BE2C (cell line): ENCODE data around the gene LONRF2.
A peak's percentile ranks its signal among the peaks of the same experiment; 100 is the strongest.

Experiments used
- DNase-seq: peaks from one replicate; pipeline ENCODE4 v3.0.0-alpha.2; 2020
- H3K27me3 ChIP-seq: fragments of 250-450 bp; sonication (Bioruptor Pico); 2 replicates; pipeline ENCODE4 v1.5.1; 2020; ENCODE audit warnings: mild to moderate bottlenecking
- H3K36me3 ChIP-seq: fragments of 250-450 bp; sonication (Bioruptor Pico); 2 replicates; pipeline ENCODE4 v1.5.1; 2020; ENCODE audit warnings: mild to moderate bottlenecking
- H3K4me1 ChIP-seq: fragments of 250-450 bp; sonication (Bioruptor Pico); 2 replicates; pipeline ENCODE4 v1.5.1; 2020
- H3K4me3 ChIP-seq: 2 replicates; pipeline ENCODE4 v1.5.1; 2011; ENCODE audit warnings: low read depth, low read length
- H3K9me3 ChIP-seq: fragments of 250-450 bp; sonication (Bioruptor Pico); 2 replicates; pipeline ENCODE4 v1.5.1; 2020
- TF ChIP-seq, protein P1 (sequence below): IDR thresholded peaks from 2 replicates; pipeline ENCODE4 v1.5.1; 2012; ENCODE audit warnings: mild to moderate bottlenecking, low read depth, low read length

LONRF2 gene

DNA sequence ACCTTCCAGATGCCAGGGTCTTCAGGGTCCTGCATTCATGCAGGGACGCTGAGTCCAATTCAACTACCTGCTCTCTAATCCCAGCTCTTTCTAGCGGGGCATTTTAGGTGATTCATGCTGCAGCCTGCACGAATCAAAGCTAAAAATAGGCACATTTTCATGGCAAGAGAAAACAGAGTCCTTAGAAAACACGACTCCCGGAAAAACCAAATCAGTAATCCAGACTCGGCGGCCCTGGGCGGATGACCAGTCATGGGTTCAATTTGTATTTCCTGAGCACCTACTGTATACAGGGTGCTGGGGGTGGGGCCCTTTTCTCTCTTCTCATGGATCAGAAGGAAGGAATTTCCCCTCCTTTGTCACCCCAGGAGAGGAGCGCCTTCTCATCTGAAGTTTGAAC lies 64.4 kb downstream of the LONRF2 start:
- Histone ChIP-seq H3K36me3 (no peaks in the 10 kb centered on the region), H3K27me3 (no peaks in the 10 kb centered on the region), H3K4me1 (no peaks in the 10 kb centered on the region; the same call in 1 of the 2 replicates), H3K9me3 (no peaks in the 10 kb centered on the region), H3K4me3 (no peak overlapping the region)
- TF ChIP-seq, protein P1, sequence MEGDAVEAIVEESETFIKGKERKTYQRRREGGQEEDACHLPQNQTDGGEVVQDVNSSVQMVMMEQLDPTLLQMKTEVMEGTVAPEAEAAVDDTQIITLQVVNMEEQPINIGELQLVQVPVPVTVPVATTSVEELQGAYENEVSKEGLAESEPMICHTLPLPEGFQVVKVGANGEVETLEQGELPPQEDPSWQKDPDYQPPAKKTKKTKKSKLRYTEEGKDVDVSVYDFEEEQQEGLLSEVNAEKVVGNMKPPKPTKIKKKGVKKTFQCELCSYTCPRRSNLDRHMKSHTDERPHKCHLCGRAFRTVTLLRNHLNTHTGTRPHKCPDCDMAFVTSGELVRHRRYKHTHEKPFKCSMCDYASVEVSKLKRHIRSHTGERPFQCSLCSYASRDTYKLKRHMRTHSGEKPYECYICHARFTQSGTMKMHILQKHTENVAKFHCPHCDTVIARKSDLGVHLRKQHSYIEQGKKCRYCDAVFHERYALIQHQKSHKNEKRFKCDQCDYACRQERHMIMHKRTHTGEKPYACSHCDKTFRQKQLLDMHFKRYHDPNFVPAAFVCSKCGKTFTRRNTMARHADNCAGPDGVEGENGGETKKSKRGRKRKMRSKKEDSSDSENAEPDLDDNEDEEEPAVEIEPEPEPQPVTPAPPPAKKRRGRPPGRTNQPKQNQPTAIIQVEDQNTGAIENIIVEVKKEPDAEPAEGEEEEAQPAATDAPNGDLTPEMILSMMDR: no peak
- DNase-seq: no peak

DNA sequence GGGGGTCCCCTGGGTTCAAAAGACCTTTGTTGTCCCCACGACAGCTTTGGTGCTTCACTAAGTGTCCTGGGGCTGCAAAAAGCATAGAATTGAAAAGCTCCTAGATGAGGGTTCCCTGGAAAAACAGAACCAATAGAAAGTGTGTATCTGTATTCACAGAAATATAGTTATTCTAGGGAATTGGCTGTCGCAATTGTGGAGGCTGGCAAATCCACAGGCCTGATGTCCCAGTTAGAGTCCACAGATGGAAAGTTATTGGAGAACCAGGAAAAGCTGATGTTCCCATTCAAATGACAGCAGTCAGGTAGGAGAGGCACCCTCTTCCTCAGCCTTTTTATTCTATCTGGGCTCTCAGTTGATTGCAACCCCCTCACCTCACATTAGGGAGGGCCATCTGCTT lies 65.5 kb downstream of the LONRF2 start:
- Histone ChIP-seq H3K9me3 (no peaks in the 10 kb centered on the region), H3K27me3 (no peaks in the 10 kb centered on the region), H3K4me3 (no peak overlapping the region), H3K36me3 (no peaks in the 10 kb centered on the region), H3K4me1 (no peaks in the 10 kb centered on the region)
- DNase-seq: no peak
- TF ChIP-seq, protein P1: no peak

DNA sequence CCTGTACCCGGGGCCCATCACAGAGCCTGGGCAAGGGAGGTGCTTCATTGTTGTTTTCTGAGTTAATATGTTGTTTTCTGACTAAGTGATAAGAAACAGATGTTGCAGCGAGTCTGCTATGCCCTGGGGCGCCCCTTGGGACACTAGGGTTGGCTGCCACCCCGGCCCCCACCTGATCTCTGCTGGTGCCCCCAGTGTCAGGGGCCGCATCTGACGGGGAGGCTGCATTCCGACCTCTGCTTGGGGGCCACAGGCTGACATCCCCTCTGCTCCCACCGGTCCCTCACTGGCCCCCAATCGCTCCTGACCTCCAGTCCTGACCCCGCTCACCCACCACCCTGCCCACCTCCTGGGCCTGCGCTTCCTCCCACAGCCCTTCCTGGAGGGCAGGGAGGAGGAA lies 65.9 kb downstream of the LONRF2 start:
- no peaks in the 10 kb centered on the region for H3K36me3 ChIP-seq
- H3K27me3 ChIP-seq: no peaks in the 10 kb centered on the region
- no peaks in the 10 kb centered on the region for H3K9me3 ChIP-seq
- no peaks in the 10 kb centered on the region for H3K4me1 ChIP-seq
- H3K4me3 ChIP-seq: no peak overlapping the region
- DNase-seq: peak; percentile 23
- TF ChIP-seq, protein P1: no peak

DNA sequence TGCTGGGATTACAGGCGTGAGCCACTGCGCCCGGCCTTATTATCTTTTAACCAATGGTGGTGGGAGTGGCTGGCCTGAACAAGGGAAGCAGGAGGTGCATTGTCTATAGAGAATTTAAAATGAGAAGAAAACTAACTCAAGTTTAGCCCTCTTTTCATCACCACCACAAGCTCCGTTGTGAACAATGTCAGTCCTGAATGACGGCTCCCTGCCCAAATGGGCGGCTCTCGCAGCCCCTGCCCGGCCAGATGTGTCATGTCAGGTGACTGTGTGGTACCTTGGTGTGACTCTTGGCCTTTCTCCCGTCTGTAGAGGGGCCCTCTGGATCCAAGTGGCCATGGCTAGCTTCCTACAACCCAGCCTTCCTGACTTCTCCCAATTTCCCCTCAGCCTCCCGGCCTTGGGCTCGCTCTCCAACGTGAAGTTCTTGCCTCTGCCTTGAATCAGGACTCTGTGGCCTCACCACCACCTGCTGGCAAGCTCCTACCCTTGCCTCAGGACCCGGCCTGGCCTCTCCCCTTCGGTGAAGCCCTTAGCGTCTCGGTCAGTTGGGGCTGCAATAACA lies 67.6 kb downstream of the LONRF2 start:
- H3K27me3 ChIP-seq: no peaks in the 10 kb centered on the region
- TF ChIP-seq, protein P1: no peak
- H3K4me1 ChIP-seq: no peaks in the 10 kb centered on the region
- H3K36me3 ChIP-seq: no peaks in the 10 kb centered on the region
- H3K4me3 ChIP-seq: no peak overlapping the region
- no peak for DNase-seq
- no peaks in the 10 kb centered on the region for H3K9me3 ChIP-seq

DNA sequence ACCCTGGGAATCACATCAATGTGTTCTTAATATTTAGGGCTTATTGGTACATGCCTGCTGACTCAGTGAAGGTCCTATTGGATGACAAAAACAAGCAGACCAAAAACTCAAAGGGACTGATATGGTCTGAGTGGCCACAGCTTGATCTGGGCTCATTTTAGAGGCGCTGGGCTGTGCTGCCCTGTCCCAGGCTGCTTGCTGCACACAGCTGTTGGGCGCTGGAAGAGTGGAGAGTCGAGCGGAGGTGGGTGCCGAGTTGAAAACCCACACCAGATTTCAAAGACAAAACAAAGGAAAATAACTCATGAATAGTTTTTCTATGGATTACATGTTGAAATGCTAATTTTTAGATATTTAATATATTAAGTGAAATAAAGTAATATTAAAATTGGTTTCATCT lies 68.5 kb downstream of the LONRF2 start:
- no peaks in the 10 kb centered on the region for H3K9me3 ChIP-seq
- H3K36me3 ChIP-seq: no peaks in the 10 kb centered on the region
- TF ChIP-seq, protein P1: no peak
- H3K4me1 ChIP-seq: no peaks in the 10 kb centered on the region
- no peak for DNase-seq
- no peak overlapping the region for H3K4me3 ChIP-seq
- H3K27me3 ChIP-seq: no peaks in the 10 kb centered on the region

DNA sequence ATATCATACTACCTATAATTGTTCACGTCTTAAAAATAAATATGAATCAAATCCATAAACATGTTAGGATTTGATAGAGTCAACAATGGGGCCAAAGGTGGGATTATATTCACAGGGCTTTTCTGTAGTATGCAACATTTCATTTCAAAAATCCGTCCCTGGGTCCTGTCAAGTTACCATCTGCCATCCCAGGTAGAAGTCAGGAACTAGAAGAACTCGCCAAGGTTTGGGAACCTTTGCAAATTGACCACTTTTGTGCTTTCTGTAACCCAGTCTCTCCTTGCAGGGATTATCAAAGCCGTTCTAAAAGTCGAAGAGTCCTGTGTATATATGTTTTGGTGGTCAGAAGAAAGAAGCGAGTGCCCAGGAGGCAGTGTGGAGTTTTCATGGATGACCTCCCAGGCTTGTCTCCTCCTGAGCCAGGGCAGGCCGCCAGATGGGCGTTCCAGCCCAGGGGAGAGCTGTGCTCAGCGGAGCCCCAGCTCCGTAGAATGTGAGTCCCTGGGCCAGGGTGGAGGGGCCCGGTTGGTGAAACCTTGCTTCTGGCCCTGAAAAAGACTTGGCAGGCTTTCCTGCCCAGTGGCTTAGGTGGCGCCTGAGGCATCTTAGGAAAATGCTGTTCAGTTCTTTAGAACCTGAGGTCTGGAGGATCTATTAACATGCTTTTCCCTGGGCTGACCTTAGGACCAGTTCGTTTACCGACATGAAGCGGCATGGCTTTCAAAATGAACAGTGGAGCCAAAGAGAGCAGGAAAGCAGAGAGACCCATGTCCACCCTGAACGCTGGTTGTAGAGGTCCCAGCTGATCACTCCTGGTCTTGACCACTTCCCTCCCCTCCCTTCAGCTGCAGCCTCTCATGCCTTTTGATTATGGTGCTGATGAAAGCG lies 69.2 kb downstream of the LONRF2 start:
- DNase-seq: no peak
- H3K4me3 ChIP-seq: no peak overlapping the region
- H3K36me3 ChIP-seq: no peaks in the 10 kb centered on the region
- H3K9me3 ChIP-seq: no peaks in the 10 kb centered on the region
- no peaks in the 10 kb centered on the region for H3K4me1 ChIP-seq
- TF ChIP-seq, protein P1: no peak
- no peaks in the 10 kb centered on the region for H3K27me3 ChIP-seq
